Neural progenitor cell (in vitro differentiated cells): ENCODE results near the gene NDUFB6.

Source experiments
- CTCF ChIP-seq: fragments of 200-600 bp; sonication (generic); IDR thresholded peaks from 2 replicates; pipeline ENCODE4 v1.5.1; 2017; ENCODE audit warnings: antibody characterized with exemption, mild to moderate bottlenecking
- EZH2 ChIP-seq: fragments of 200-600 bp; sonication (generic); IDR thresholded peaks from 2 replicates; pipeline ENCODE4 v1.6.1; 2017; ENCODE audit warnings: antibody characterized with exemption, mild to moderate bottlenecking, moderate library complexity
- EZH2phosphoT487 ChIP-seq: fragments of 200-600 bp; sonication (generic); IDR thresholded peaks from 2 replicates; pipeline ENCODE4 v1.6.1; 2017; ENCODE audit warnings: antibody characterized with exemption

GRCh38 chr9:32596936-32597335 is 24.0 kb upstream of the NDUFB6 start:
- no peak for TF ChIP-seq CTCF
- TF ChIP-seq EZH2: no peak
- no peak for TF ChIP-seq EZH2phosphoT487
